ENCODE measurements around the gene MRPS33. TPM values are rescaled to one million over a fixed set of nuclear protein-coding genes. Genes with fewer than 3 reads are reported as not detected.

The MRPS33 gene
- total and polyA plus RNA-seq, 2 of the 13 experiments (the other 11 are each of a cell fraction or from before 2014, with no cell fraction given): 50.9 to 91.0 TPM

DNA sequence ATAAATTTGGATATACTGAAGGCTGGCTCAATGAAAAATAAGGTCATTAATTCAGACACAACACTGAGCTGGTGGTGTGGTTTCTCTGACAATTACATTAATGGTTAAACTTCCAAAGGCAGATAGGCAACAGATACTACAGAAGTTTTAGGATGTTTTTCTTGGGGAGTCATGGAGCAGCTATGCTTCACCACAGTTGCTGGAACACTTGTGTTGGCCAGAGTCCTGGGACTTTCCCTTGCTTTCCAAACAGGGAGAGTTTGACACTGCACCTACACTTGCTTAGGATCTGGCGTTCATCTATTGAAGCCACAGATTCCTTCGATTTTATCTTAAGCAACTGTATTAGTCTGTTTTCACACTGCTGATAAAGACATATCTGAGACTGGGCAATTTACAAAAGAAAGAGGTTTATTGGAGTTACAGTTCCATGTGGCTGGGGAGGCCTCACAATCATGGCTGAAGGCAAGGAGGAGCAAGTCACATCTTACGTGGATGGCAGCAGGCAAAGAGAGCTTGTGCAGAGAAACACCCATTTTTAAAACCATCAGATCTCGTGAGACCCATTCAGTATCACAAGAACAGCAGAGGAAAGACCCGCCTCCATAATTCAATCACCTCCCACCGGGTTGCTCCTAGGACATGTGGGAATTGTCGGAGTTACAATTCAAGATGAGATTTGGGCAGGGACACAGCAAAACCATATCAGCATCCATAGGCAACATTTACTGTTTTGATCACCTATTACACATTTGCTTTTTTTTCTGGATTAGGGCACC lies 31.3 kb upstream of the MRPS33 start:
- FAIRE-seq: no peak
- ChIA-PET POLR2A (no interaction called here), CTCF (ENCODE audit: low intra/inter-chr PET ratio, low total read pairs) (no interaction called here)
- H3K9me3 ChIP-seq (ENCODE audit: low read length): no peaks in the 10 kb centered on the region
- no peak overlapping the region for H3K4me3 ChIP-seq (replicated peaks in 1 of 3; ENCODE audit: insufficient read depth in 1 of 3, low read depth in 2 of 3, low read length in 3 of 3)
- 51% methylated on average over 7 of the region's 7 CpGs for WGBS (ENCODE audit: low lambda C conversion rate)
- no peaks in the 10 kb centered on the region for H3K79me2 ChIP-seq (ENCODE audit: insufficient read depth, low read length)
- no peak for ATAC-seq
- intact Hi-C loops (cut with micrococcal nuclease; ENCODE audit: unreplicated experiment): no loop called here
- no peaks in the 10 kb centered on the region for H3K27me3 ChIP-seq (ENCODE audit: control insufficient read depth in 1 of 2, insufficient read depth in 2 of 2, low read length in 2 of 2)
- H3K27ac ChIP-seq (ENCODE audit: extremely low read length, insufficient read depth, low read length): no peak overlapping the region
- H3K4me2 ChIP-seq (ENCODE audit: low read depth, low read length): no peak overlapping the region
- BruUV-seq (replicated peaks): no TSS peak
- H4K20me1 ChIP-seq (ENCODE audit: insufficient read depth, low read length): no peaks in the 10 kb centered on the region
- in situ Hi-C loops (cut with HindIII; ENCODE audit: extremely low pct_ligation_motif_present, low pct_unique_long_range_greater_than_20kb): no loop called here
- H3K36me3 ChIP-seq (replicated peaks in 1 of 2; ENCODE audit: control insufficient read depth in 1 of 2, insufficient read depth in 2 of 2, low read length in 2 of 2): no peaks in the 10 kb centered on the region
- H2AFZ ChIP-seq (ENCODE audit: low read length): no peak overlapping the region
- H3K4me1 ChIP-seq (ENCODE audit: insufficient read depth, low read length): peaks cover 22% of the 10 kb centered on the region
- no peak for DNase-seq (ENCODE audit: low spot score)
- TF ChIP-seq CC2D1A (CRISPR knock-in tag; IDR thresholded peaks at IDR 0.05) (no peak), GABPA (IDR thresholded peaks at IDR 0.05; ENCODE audit: low read depth, low read length) (no peak), GABPA (CRISPR knock-in tag; IDR thresholded peaks at IDR 0.05; ENCODE audit: low read depth) (no peak), EED (CRISPR knock-in tag; IDR thresholded peaks at IDR 0.05) (no peak), PCBP2 (optimal IDR thresholded peaks at IDR 0.05; ENCODE audit: low read depth, low read length, poor library complexity, severe bottlenecking) (no peak), ATM (IDR thresholded peaks at IDR 0.05; ENCODE audit: borderline replicate concordance) (no peak), ZBTB20 (CRISPR knock-in tag; IDR thresholded peaks at IDR 0.05; ENCODE audit: borderline replicate concordance, low read depth) (no peak), NFRKB (IDR thresholded peaks at IDR 0.05) (no peak), RAD51 (IDR thresholded peaks at IDR 0.05; ENCODE audit: borderline replicate concordance) (no peak), NFYB (CRISPR knock-in tag; IDR thresholded peaks at IDR 0.05) (no peak), BCL6 (CRISPR knock-in tag; IDR thresholded peaks at IDR 0.05) (no peak), PPARG (CRISPR knock-in tag; conservative IDR thresholded peaks at IDR 0.05) (no peak), HNRNPUL1 (IDR thresholded peaks at IDR 0.05; ENCODE audit: low read depth, low read length) (no peak), ZNF136 (CRISPR knock-in tag; IDR thresholded peaks at IDR 0.05; ENCODE audit: low read depth) (no peak), NBN (conservative IDR thresholded peaks at IDR 0.05) (no peak)
- TF ChIP-seq, protein P1, sequence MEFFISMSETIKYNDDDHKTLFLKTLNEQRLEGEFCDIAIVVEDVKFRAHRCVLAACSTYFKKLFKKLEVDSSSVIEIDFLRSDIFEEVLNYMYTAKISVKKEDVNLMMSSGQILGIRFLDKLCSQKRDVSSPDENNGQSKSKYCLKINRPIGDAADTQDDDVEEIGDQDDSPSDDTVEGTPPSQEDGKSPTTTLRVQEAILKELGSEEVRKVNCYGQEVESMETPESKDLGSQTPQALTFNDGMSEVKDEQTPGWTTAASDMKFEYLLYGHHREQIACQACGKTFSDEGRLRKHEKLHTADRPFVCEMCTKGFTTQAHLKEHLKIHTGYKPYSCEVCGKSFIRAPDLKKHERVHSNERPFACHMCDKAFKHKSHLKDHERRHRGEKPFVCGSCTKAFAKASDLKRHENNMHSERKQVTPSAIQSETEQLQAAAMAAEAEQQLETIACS (CRISPR knock-in tag; IDR thresholded peaks at IDR 0.05): no peak
- TF ChIP-seq, protein P2, sequence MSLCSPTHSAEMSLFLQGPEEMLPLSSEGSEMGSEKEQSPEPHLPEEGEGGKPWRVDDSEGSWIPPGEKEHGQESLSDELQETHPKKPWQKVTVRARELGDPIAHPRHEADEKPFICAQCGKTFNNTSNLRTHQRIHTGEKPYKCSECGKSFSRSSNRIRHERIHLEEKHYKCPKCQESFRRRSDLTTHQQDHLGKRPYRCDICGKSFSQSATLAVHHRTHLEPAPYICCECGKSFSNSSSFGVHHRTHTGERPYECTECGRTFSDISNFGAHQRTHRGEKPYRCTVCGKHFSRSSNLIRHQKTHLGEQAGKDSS (CRISPR knock-in tag; IDR thresholded peaks at IDR 0.05; ENCODE audit: borderline replicate concordance, low read depth): no peak
- TF ChIP-seq, protein P3, sequence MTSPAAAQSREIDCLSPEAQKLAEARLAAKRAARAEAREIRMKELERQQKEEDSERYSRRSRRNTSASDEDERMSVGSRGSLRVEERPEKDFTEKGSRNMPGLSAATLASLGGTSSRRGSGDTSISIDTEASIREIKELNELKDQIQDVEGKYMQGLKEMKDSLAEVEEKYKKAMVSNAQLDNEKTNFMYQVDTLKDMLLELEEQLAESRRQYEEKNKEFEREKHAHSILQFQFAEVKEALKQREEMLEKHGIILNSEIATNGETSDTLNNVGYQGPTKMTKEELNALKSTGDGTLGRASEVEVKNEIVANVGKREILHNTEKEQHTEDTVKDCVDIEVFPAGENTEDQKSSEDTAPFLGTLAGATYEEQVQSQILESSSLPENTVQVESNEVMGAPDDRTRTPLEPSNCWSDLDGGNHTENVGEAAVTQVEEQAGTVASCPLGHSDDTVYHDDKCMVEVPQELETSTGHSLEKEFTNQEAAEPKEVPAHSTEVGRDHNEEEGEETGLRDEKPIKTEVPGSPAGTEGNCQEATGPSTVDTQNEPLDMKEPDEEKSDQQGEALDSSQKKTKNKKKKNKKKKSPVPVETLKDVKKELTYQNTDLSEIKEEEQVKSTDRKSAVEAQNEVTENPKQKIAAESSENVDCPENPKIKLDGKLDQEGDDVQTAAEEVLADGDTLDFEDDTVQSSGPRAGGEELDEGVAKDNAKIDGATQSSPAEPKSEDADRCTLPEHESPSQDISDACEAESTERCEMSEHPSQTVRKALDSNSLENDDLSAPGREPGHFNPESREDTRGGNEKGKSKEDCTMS (CRISPR knock-in tag; conservative IDR thresholded peaks at IDR 0.05): no peak
- H3K9ac ChIP-seq (ENCODE audit: insufficient read depth, low read depth, low read length): no peak overlapping the region

Measured in HepG2 (cell line).